Tibial nerve (tissue), 4 donors: ENCODE measurements around the gene C1RL. TPM values are rescaled to one million over a fixed set of nuclear protein-coding genes. Genes with fewer than 3 reads are reported as not detected.

Source experiments
- DNase-seq, 2 donors: peaks; one replicate each; pipeline ENCODE4 v3.0.0-alpha.2; 2019; ENCODE audit warnings: low spot score in 2 of 2
- H3K27ac ChIP-seq, 4 donors: fragments of 200-600 bp; sonication (generic) in 3 of 4; one replicate each; pipeline ENCODE4 v1.5.1; 2017 to 2019; ENCODE audit warnings: mild to moderate bottlenecking in 1 of 4
- H3K27me3 ChIP-seq, 2 donors: fragments of 200-600 bp; sonication (generic) in 1 of 2; one replicate each; pipeline versions ENCODE4 v1.5.1 to v1.6.0; 2017 to 2019
- H3K36me3 ChIP-seq, 3 donors: fragments of 200-600 bp; sonication (generic); one replicate each; pipeline ENCODE4 v1.5.1; 2018 to 2019
- H3K4me1 ChIP-seq, 4 donors: fragments of 200-600 bp; sonication (generic) in 3 of 4; one replicate each; pipeline ENCODE4 v1.5.1; 2017 to 2019
- H3K4me3 ChIP-seq, 4 donors: fragments of 200-600 bp; sonication (generic) in 3 of 4; one replicate each; pipeline ENCODE4 v1.5.1; 2017 to 2019; ENCODE audit warnings: mild to moderate bottlenecking in 1 of 4, moderate library complexity in 1 of 4
- H3K9me3 ChIP-seq, 4 donors: fragments of 200-600 bp; sonication (generic) in 3 of 4; one replicate each; pipeline ENCODE4 v1.5.1; 2017 to 2019
- EP300 ChIP-seq, 2 donors: sonication (generic); formaldehyde crosslinking; IDR thresholded peaks; one replicate each; pipeline ENCODE4 v1.6.1; 2017; ENCODE audit warnings: antibody characterized with exemption in 2 of 2, mild to moderate bottlenecking in 1 of 2
- POLR2A ChIP-seq, 2 donors: fragments of 450-650 bp; IDR thresholded peaks; one replicate each; pipeline ENCODE4 v1.6.1; 2017; ENCODE audit warnings: antibody characterized with exemption in 2 of 2, mild to moderate bottlenecking in 2 of 2, moderate library complexity in 2 of 2
- WGBS, 2 donors: methylation state at CpG; one replicate each; pipeline ENCODE4 v1.1.5; 2018; 5-methylcytosine and 5-hydroxymethylcytosine counted together
- total RNA-seq, 4 donors: library from RNA; depleted of rRNA; stranded (reverse); fragments of >200 nt; gene quantifications; one replicate each; pipeline ENCODE4 v1.1.0, GENCODE V29; 2016
- TF ChIP-seq, protein P1 (sequence below), 5 experiments: fragments of 200-600 bp in 3 of 5; fragments of 450-650 bp in 2 of 5; sonication (generic) in 3 of 5; IDR thresholded peaks; one replicate each; pipeline ENCODE4 v1.5.1; 2016 to 2019; ENCODE audit warnings: antibody characterized with exemption in 5 of 5, mild to moderate bottlenecking in 3 of 5, moderate library complexity in 2 of 5

C1RL gene
- total RNA-seq, 4 donors from 2014 or later, result 125 to 214 (median 180) TPM

DNA sequence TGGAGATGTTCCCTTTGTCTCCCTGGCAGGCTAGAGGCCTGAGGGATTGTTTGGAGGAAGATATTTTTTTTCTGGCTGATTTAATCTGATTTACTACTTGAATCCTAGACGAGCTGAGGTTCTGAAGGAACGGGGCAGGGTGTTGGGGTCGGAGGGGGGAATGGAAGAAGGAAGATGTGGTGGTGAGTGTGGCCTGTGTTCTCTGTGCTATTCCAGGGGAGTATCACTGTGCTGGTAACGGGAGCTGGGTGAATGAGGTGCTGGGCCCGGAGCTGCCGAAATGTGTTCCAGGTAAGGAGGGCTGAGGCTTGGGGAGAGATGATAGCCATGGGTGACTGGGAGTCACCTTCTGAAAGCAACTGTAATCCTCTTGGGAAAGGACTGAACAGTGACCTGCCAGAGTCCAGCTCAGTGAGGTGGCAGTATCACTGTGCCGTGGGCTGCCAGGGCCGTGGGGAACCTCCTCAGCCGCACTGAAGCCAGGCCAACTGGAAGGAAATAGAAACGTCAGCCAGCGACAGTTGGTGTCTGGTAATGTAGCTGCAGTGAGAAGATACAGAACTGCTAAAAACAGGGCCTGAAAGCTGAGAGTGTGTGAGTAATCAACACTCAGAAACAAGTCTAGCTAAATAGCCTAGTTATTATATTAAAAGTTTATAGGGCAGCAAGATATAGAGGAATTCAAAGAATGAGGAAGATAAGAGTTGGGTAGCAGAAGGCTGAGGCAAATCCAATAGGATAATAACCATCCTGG lies 40.6 kb downstream of the C1RL start:
- Histone ChIP-seq H3K27ac (peak overlapping the region in 2 of 4 donors; percentile 8 to 13), H3K27me3 (no peaks in the 10 kb centered on the region), H3K4me3 (no peak overlapping the region), H3K36me3 (peaks cover 0 to 72% (median 3%) of the 10 kb centered on the region in 3 donors), H3K9me3 (no peaks in the 10 kb centered on the region), H3K4me1 (peaks cover 0 to 40% (median 1%) of the 10 kb centered on the region in 4 donors)
- 71% methylated on average over 11 of the region's 11 CpGs for WGBS, 2 donors
- TF ChIP-seq, protein P1, sequence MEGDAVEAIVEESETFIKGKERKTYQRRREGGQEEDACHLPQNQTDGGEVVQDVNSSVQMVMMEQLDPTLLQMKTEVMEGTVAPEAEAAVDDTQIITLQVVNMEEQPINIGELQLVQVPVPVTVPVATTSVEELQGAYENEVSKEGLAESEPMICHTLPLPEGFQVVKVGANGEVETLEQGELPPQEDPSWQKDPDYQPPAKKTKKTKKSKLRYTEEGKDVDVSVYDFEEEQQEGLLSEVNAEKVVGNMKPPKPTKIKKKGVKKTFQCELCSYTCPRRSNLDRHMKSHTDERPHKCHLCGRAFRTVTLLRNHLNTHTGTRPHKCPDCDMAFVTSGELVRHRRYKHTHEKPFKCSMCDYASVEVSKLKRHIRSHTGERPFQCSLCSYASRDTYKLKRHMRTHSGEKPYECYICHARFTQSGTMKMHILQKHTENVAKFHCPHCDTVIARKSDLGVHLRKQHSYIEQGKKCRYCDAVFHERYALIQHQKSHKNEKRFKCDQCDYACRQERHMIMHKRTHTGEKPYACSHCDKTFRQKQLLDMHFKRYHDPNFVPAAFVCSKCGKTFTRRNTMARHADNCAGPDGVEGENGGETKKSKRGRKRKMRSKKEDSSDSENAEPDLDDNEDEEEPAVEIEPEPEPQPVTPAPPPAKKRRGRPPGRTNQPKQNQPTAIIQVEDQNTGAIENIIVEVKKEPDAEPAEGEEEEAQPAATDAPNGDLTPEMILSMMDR (IDR thresholded peaks at IDR 0.05), result no peak
- TF ChIP-seq POLR2A (IDR thresholded peaks at IDR 0.05) (no peak), EP300 (IDR thresholded peaks at IDR 0.05) (no peak)
- no peak for DNase-seq

DNA sequence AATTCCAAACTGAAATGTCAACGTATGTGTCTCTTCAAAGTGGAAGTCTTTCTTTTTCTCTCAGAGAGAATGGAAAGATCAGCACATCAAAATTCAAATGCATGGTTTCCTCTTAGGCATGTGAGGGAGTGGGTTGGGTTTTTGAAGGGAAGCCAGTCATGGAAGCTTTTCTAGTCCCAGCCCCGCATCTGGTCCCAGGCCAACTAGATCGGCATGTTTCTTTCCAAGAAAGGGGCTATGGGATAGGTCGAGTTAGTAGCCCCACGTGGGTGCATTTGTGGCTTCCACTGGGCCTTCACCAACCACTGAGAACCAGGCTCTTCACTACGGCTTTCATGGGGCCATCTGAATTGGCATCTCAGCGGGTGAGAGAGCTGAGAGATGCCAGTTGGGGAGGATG lies 41.9 kb downstream of the C1RL start:
- TF ChIP-seq POLR2A (IDR thresholded peaks at IDR 0.05) (no peak), EP300 (IDR thresholded peaks at IDR 0.05) (no peak)
- TF ChIP-seq, protein P1 (IDR thresholded peaks at IDR 0.05), result no peak
- Histone ChIP-seq H3K9me3 (no peaks in the 10 kb centered on the region), H3K27ac (peak overlapping the region in 2 of 4 donors; percentile 34 to 39), H3K36me3 (peaks cover 0 to 83% (median 3%) of the 10 kb centered on the region in 3 donors), H3K4me3 (no peak overlapping the region), H3K4me1 (peaks cover 0 to 51% (median 1%) of the 10 kb centered on the region in 4 donors), H3K27me3 (no peaks in the 10 kb centered on the region)
- 56 to 72% methylated on average over 7 of the region's 7 CpGs for WGBS, 2 donors
- no peak for DNase-seq

GRCh38 chr12:7066596-7066995 lies 42.4 kb downstream of the C1RL start:
- H3K9me3 ChIP-seq, result no peaks in the 10 kb centered on the region
- DNase-seq, result no peak
- no peaks in the 10 kb centered on the region for H3K27me3 ChIP-seq
- H3K36me3 ChIP-seq, result peaks cover 0 to 83% (median 3%) of the 10 kb centered on the region in 3 donors
- H3K27ac ChIP-seq, result peak overlapping the region in 1 of 4 donors; percentile 34
- no peak overlapping the region for H3K4me3 ChIP-seq
- TF ChIP-seq EP300 (IDR thresholded peaks at IDR 0.05) (no peak), POLR2A (IDR thresholded peaks at IDR 0.05) (no peak)
- TF ChIP-seq, protein P1 (IDR thresholded peaks at IDR 0.05), result no peak
- WGBS, 2 donors, result 79 to 90% methylated on average over 2 of the region's 2 CpGs
- peaks cover 0 to 55% (median 4%) of the 10 kb centered on the region in 4 donors for H3K4me1 ChIP-seq

- H3K36me3 ChIP-seq, result peaks cover 0 to 75% (median under 1%) of the 10 kb centered on the region in 3 donors
- H3K27me3 ChIP-seq, result no peaks in the 10 kb centered on the region
- H3K4me1 ChIP-seq, result peaks cover 0 to 60% (median 6%) of the 10 kb centered on the region in 4 donors
- TF ChIP-seq EP300 (IDR thresholded peaks at IDR 0.05), result no peak
- TF ChIP-seq, protein P1 (IDR thresholded peaks at IDR 0.05), result no peak
- no peaks in the 10 kb centered on the region for H3K9me3 ChIP-seq
- DNase-seq, result no peak
- H3K4me3 ChIP-seq, result peak overlapping the region in 1 of 4 donors; percentile 0
- H3K27ac ChIP-seq, result peak overlapping the region in 1 of 4 donors; percentile 34
- 87 to 90% methylated on average over 7 of the region's 7 CpGs for WGBS, 2 donors
These were observed 43.9 kb downstream of the C1RL start for GRCh38 chr12:7065073-7065623.

- WGBS, 2 donors, result 47 to 53% methylated on average over 3 of the region's 3 CpGs
These were observed 44.5 kb downstream of the C1RL start for GRCh38 chr12:7064516-7064915.

More at GRCh38 chr12:7064516-7064915, 44.5 kb downstream of the C1RL start:
- Histone ChIP-seq H3K36me3 (peaks cover 0 to 69% (median 0%) of the 10 kb centered on the region in 3 donors), H3K4me3 (peak overlapping the region in 1 of 4 donors; percentile 0), H3K9me3 (no peaks in the 10 kb centered on the region), H3K27ac (peak overlapping the region in 1 of 4 donors; percentile 23), H3K4me1 (peaks cover 0 to 66% (median 10%) of the 10 kb centered on the region in 4 donors), H3K27me3 (no peaks in the 10 kb centered on the region)
- DNase-seq, result no peak
- TF ChIP-seq, protein P1 (IDR thresholded peaks at IDR 0.05), result no peak
- TF ChIP-seq EP300 (IDR thresholded peaks at IDR 0.05) (no peak), POLR2A (IDR thresholded peaks at IDR 0.05) (no peak)
